H4 (cell line): ENCODE measurements around the gene PMVK. TPM values are rescaled to one million over a fixed set of nuclear protein-coding genes. Genes with fewer than 3 reads are reported as not detected.
A peak's percentile ranks its signal among the peaks of the same experiment; 100 is the strongest.
"Not testable (repeated sequence)": the region's sequence is repeated elsewhere in the genome, so short reads cannot be mapped to it uniquely, and the experiment has no call there.

Source experiments
- DNase-seq: peaks from one replicate; pipeline ENCODE4 v3.0.0-alpha.2; 2015; ENCODE audit warnings: low spot score
- total RNA-seq: library from RNA; depleted of rRNA; stranded (reverse); fragments of >200 nt; shearing (Covaris generic); gene quantifications from 2 replicates; pipeline ENCODE4 v1.2.3, GENCODE V29; 2014

Gene PMVK
- total RNA-seq, 1 experiment from 2014 or later = 7.9 TPM

- DNase-seq = no peak
These were observed 11.0 kb downstream of the PMVK start for GRCh38 chr1:154925335-154926170.

- DNase-seq = no peak
These were observed 12.8 kb downstream of the PMVK start for GRCh38 chr1:154923695-154924094.

GRCh38 chr1:154913273-154913672, 23.2 kb downstream of the PMVK start:
- DNase-seq = no peak

- no peak for DNase-seq
These were observed 23.8 kb downstream of the PMVK start for GRCh38 chr1:154912755-154913154.

- DNase-seq = no peak
These were observed 24.6 kb downstream of the PMVK start for GRCh38 chr1:154911691-154912550.

- no peak for DNase-seq
These were observed 25.7 kb downstream of the PMVK start for GRCh38 chr1:154910851-154911250.

- no peak for DNase-seq
These were observed 27.6 kb downstream of the PMVK start for GRCh38 chr1:154908937-154909336.

GRCh38 chr1:154908129-154908528, 28.4 kb downstream of the PMVK start:
- not testable (repeated sequence) for DNase-seq

- DNase-seq = no peak
These were observed 29.9 kb downstream of the PMVK start for GRCh38 chr1:154906621-154907081.

GRCh38 chr1:154902938-154903566, 33.5 kb downstream of the PMVK start:
- no peak for DNase-seq

GRCh38 chr1:154901591-154901990, 34.9 kb downstream of the PMVK start:
- no peak for DNase-seq

GRCh38 chr1:154899041-154899440, 37.5 kb downstream of the PMVK start:
- no peak for DNase-seq

- DNase-seq = no peak
These were observed 39.7 kb downstream of the PMVK start for GRCh38 chr1:154896771-154897286.

GRCh38 chr1:154895798-154896197, 40.7 kb downstream of the PMVK start:
- DNase-seq = no peak

- no peak for DNase-seq
These were observed 45.1 kb downstream of the PMVK start for GRCh38 chr1:154891452-154891851.

GRCh38 chr1:154888757-154889156, 47.8 kb downstream of the PMVK start:
- DNase-seq = no peak

- no peak for DNase-seq
These were observed 50.1 kb downstream of the PMVK start for GRCh38 chr1:154886281-154887015.

- peak; percentile 49 for DNase-seq
These were observed 51.4 kb downstream of the PMVK start for GRCh38 chr1:154884869-154885701.

- no peak for DNase-seq
These were observed 52.3 kb downstream of the PMVK start for GRCh38 chr1:154883919-154884868.
